Activated CD4-positive, alpha-beta T cell treated with anti-CD3 and anti-CD28 coated beads for 24 hours (primary cell): ENCODE measurements around the gene PAX8.
"Not testable (repeated sequence)": the region's sequence is repeated elsewhere in the genome, so short reads cannot be mapped to it uniquely, and the experiment has no call there.

Experiments
- DNase-seq, 2 donors: peaks; one replicate each; pipeline ENCODE4 v3.0.0-alpha.2; 2020; ENCODE audit warnings: low read depth in 2 of 2

Gene PAX8

GRCh38 chr2:113288674-113289149, 10.0 kb upstream of the PAX8 start:
- DNase-seq: not testable (repeated sequence)

- not testable (repeated sequence) for DNase-seq
These were observed 9.5 kb upstream of the PAX8 start for GRCh38 chr2:113288117-113288673.

- no peak for DNase-seq
These were observed 7.1 kb upstream of the PAX8 start for GRCh38 chr2:113285816-113286215.

- not testable (repeated sequence) for DNase-seq
These were observed 6.3 kb upstream of the PAX8 start for GRCh38 chr2:113284999-113285398.

- DNase-seq: no peak
These were observed 5.8 kb upstream of the PAX8 start for GRCh38 chr2:113284476-113284875.

GRCh38 chr2:113283704-113284284, 5.1 kb upstream of the PAX8 start:
- no peak for DNase-seq

GRCh38 chr2:113282747-113283533, 4.2 kb upstream of the PAX8 start:
- no peak for DNase-seq

GRCh38 chr2:113281910-113282746, 3.4 kb upstream of the PAX8 start:
- no peak for DNase-seq

- no peak for DNase-seq
These were observed 514 bp downstream of the PAX8 start for GRCh38 chr2:113278073-113278741.

GRCh38 chr2:113277474-113278072, 1.1 kb downstream of the PAX8 start:
- no peak for DNase-seq

- no peak for DNase-seq
These were observed 1.8 kb downstream of the PAX8 start for GRCh38 chr2:113276761-113277425.

GRCh38 chr2:113276216-113276760, 2.4 kb downstream of the PAX8 start:
- DNase-seq: no peak

GRCh38 chr2:113275556-113276215, 3.0 kb downstream of the PAX8 start:
- no peak for DNase-seq

- DNase-seq: no peak
These were observed 4.3 kb downstream of the PAX8 start for GRCh38 chr2:113274432-113274831.

GRCh38 chr2:113273981-113274380, 4.7 kb downstream of the PAX8 start:
- no peak for DNase-seq

GRCh38 chr2:113273027-113273551, 5.6 kb downstream of the PAX8 start:
- DNase-seq: no peak

- DNase-seq: no peak
These were observed 6.2 kb downstream of the PAX8 start for GRCh38 chr2:113272477-113272876.

GRCh38 chr2:113268621-113269360, 9.9 kb downstream of the PAX8 start:
- DNase-seq: no peak

GRCh38 chr2:113266431-113266830, 12.3 kb downstream of the PAX8 start:
- no peak for DNase-seq
